Measurements from ENCODE around the gene MS4A13. TPM values are rescaled to one million over a fixed set of nuclear protein-coding genes. Genes with fewer than 3 reads are reported as not detected.

Gene MS4A13
- total RNA-seq, 1 donor from 2014 or later: not detected

DNA sequence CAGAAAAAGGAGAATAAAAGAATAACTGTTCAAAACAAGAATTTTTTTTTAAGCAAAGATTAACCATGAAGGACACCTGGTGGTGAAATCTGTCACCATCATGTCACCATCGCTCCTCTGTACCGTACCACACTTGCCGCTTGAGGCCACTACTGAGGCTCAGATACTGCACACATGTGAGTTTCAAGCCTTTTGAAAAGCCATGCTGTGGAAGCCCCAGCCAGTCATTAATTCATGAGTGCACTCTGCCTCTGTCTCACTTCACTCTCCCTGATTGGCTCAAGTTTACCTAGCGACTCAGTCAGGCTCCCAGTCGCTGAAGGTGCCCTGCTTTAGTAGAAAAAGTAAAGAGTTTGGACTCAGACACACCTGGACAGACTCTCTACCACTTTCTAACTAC lies 29.2 kb upstream of the MS4A13 start:
- DNase-seq (ENCODE audit: low spot score, unreplicated experiment): no peak
- H3K4me1 Mint-ChIP-seq (ENCODE audit: low read depth): peaks cover 4% of the 10 kb centered on the region
- no peak overlapping the region for H3K4me3 Mint-ChIP-seq (ENCODE audit: low read depth)
- H3K9me3 Mint-ChIP-seq (ENCODE audit: low read depth): no peaks in the 10 kb centered on the region
- no peaks in the 10 kb centered on the region for H3K27me3 Mint-ChIP-seq
- H3K36me3 Mint-ChIP-seq (ENCODE audit: insufficient read depth): no peaks in the 10 kb centered on the region
- TF ChIP-seq CTCF (IDR thresholded peaks at IDR 0.05; ENCODE audit: unreplicated experiment): peak; percentile 70
- H3K27ac Mint-ChIP-seq: no peak overlapping the region

- no peak for TF ChIP-seq CTCF (IDR thresholded peaks at IDR 0.05; ENCODE audit: unreplicated experiment)
- Mint-ChIP-seq H3K36me3 (ENCODE audit: insufficient read depth) (no peaks in the 10 kb centered on the region), H3K27me3 (no peaks in the 10 kb centered on the region), H3K4me3 (ENCODE audit: low read depth) (no peak within 1 kb of the TSS), H3K9me3 (ENCODE audit: low read depth) (peaks cover 3% of the 10 kb centered on the region), H3K27ac (no peak within 1 kb of the TSS), H3K4me1 (ENCODE audit: low read depth) (no peaks in the 10 kb centered on the region)
- DNase-seq (ENCODE audit: low spot score, unreplicated experiment): no peak
Observed at GRCh38 chr11:60492488-60493009, 22.6 kb upstream of the MS4A13 start, which contains the start of gene MS4A12. TSS of gene MS4A12 (plus strand) at chr11:60492778. CDS start at chr11:60497319, 4,541 bp downstream.

DNA sequence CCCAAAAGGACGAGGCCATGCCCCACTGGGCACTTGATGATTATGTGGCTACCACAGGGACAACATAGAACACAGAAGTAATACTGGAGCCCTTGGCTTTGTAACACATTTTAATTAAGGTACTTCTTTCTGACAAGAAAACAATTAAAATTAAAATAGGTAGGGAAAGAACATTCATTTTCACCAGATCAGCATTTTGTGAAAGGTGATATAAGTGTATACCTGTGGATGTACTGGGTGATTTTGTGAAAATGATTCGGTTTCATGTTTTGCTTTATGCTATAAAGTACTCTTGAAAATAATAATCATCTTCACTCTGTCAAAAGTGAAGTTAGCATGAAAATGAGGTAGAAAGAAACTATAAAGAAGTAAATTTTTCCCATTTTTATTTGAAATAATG lies 21.7 kb upstream of the MS4A13 start:
- no peak for DNase-seq (ENCODE audit: low spot score, unreplicated experiment)
- peaks cover 3% of the 10 kb centered on the region for H3K9me3 Mint-ChIP-seq (ENCODE audit: low read depth)
- peaks cover under 1% of the 10 kb centered on the region for H3K27me3 Mint-ChIP-seq
- H3K4me1 Mint-ChIP-seq (ENCODE audit: low read depth): no peaks in the 10 kb centered on the region
- no peak overlapping the region for H3K27ac Mint-ChIP-seq
- H3K36me3 Mint-ChIP-seq (ENCODE audit: insufficient read depth): no peaks in the 10 kb centered on the region
- H3K4me3 Mint-ChIP-seq (ENCODE audit: low read depth): no peak overlapping the region
- TF ChIP-seq CTCF (IDR thresholded peaks at IDR 0.05; ENCODE audit: unreplicated experiment): no peak

GRCh38 chr11:60498399-60498798 lies 16.8 kb upstream of the MS4A13 start:
- H3K4me3 Mint-ChIP-seq (ENCODE audit: low read depth): no peak overlapping the region
- no peaks in the 10 kb centered on the region for H3K36me3 Mint-ChIP-seq (ENCODE audit: insufficient read depth)
- no peak for TF ChIP-seq CTCF (IDR thresholded peaks at IDR 0.05; ENCODE audit: unreplicated experiment)
- DNase-seq (ENCODE audit: low spot score, unreplicated experiment): no peak
- no peak overlapping the region for H3K27ac Mint-ChIP-seq
- H3K4me1 Mint-ChIP-seq (ENCODE audit: low read depth): no peaks in the 10 kb centered on the region
- no peaks in the 10 kb centered on the region for H3K9me3 Mint-ChIP-seq (ENCODE audit: low read depth)
- peaks cover 4% of the 10 kb centered on the region for H3K27me3 Mint-ChIP-seq

DNA sequence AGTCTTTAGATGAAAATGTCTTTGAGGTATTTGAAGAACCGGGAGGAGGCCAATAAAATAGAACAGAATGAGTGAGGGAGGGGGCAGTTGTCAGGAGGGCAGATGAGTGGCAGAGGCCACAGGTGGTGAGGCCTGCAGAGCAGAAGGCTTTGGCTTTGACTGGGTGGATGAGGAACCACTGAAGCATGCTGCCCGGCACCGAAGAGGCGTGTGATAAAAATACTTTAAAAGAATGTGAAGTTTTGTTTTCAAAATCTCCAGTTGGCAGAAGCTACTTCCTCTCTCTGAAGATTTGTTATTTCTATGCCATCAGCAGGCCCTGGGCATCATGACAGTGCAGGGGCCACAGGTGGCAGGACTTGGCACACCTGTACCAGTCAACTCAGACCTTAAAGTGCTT lies 16.3 kb upstream of the MS4A13 start:
- no peak for DNase-seq (ENCODE audit: low spot score, unreplicated experiment)
- H3K4me1 Mint-ChIP-seq (ENCODE audit: low read depth): no peaks in the 10 kb centered on the region
- H3K27me3 Mint-ChIP-seq: peaks cover 4% of the 10 kb centered on the region
- no peak for TF ChIP-seq CTCF (IDR thresholded peaks at IDR 0.05; ENCODE audit: unreplicated experiment)
- H3K36me3 Mint-ChIP-seq (ENCODE audit: insufficient read depth): no peaks in the 10 kb centered on the region
- H3K4me3 Mint-ChIP-seq (ENCODE audit: low read depth): no peak overlapping the region
- H3K9me3 Mint-ChIP-seq (ENCODE audit: low read depth): no peaks in the 10 kb centered on the region
- H3K27ac Mint-ChIP-seq: no peak overlapping the region

Measured in progenitor cell of endocrine pancreas (in vitro differentiated cells).